ENCODE results near the gene GBF1.

The GBF1 gene

DNA sequence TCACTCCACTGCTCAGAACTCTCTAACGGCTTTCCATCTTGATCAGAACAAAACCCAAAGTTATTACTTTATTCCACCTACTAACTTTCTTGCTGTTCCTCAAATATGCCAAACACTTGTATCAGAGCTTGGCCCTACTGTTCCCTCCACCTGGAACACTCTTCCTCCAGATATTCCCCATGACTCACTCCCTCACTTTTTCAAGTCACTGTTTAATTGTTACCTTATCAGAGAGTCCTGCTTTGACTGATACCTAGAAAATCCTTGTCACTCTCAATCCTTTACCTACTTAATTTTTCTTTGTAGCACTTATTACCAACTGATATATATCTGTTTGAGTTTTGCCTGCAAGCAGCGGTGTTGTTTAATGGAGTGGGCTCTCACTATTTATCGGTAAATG lies 144.6 kb downstream of the GBF1 start:
- in situ Hi-C loops (cut with MboI; ENCODE audit: low sequenced_read_pairs) = no loop called here

DNA sequence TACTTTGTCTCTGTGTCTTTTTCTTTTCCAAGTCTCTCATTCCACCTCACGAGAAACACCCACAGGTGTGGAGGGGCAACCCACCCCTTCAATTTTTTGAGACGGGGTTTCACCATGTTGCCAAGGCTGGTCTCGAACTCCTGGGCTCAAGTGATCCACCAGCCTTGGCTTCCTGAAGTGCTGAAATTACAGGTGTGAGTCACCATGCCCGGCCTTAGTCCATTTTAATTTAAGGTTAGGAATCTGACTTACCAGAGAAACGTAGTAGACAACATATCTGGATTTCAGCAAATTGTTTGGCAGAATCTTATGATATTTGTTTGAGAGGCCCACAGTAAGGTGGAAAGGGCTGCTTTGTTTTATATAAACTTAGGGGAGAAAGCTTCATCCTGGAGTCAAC lies 147.0 kb downstream of the GBF1 start:
- in situ Hi-C loops (cut with MboI; ENCODE audit: low sequenced_read_pairs) = no loop called here

DNA sequence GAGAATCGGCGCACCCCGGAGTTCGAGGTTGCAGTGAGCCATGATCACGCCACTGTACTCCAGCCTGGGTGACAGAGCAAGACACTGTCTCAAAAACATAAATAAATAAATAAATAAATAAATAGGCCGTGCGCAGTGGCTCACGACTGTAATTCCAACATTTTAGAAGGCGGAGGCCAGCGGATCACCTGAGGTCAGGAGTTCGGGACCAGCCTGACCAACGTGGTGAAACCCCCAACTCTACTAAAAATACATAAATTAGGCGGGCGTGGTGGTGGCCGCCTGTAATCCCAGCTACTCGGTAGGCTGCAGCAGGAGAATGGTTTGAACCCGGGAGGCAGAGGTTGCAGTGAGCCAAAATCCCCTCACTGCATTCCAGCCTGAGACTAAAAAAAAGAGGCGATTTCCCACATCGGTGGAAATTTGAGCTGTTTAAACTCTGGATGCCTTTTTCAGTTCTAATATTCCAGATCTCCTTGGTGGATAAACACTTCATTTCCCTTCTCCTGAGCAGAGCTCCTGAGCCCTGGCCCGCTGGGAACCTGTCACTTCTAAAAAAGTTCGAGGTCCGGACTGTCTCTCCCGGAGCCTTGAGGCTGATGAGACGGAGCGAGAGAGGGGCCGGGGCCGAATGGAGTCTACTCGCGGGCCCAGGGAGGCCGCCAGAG lies 148.2 kb downstream of the GBF1 start:
- in situ Hi-C loops (cut with MboI; ENCODE audit: low sequenced_read_pairs) = no loop called here

DNA sequence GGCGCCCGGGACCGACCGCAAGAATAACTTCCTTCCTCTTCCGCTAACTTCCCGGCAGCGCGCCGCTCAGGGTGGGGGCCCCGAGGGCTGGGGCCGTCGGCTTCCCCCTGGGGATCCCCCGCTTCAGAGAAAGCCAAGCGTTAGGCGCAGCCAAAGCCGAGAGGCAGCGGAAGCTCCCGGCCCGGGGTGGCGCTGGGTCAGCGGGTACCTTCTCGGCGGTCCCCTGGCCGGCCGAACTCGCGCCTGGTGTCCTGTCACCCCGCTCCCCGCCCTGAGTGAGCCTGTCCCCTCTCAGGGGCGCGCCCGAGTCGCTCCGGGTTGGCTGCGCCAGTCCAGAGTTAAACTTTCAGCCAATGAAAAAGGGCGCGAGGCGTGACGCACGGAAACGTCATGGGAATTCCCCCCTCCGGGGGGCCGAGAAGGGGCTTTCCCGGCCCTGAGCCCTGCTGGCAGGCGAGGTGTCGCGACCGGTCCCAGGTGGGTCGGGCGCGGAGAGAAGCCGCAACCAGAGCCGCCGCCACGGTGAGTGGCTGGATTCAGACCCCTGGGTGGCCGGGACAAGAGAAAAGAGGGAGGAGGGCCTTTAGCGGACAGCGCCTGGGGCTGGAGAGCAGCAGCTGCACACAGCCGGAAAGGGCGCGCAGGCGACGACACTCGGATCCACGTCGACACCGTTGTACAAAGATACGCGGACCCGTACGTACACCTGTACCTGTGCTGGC lies 148.9 kb downstream of the GBF1 start:
- in situ Hi-C loops (cut with MboI; ENCODE audit: low sequenced_read_pairs) = no loop called here

DNA sequence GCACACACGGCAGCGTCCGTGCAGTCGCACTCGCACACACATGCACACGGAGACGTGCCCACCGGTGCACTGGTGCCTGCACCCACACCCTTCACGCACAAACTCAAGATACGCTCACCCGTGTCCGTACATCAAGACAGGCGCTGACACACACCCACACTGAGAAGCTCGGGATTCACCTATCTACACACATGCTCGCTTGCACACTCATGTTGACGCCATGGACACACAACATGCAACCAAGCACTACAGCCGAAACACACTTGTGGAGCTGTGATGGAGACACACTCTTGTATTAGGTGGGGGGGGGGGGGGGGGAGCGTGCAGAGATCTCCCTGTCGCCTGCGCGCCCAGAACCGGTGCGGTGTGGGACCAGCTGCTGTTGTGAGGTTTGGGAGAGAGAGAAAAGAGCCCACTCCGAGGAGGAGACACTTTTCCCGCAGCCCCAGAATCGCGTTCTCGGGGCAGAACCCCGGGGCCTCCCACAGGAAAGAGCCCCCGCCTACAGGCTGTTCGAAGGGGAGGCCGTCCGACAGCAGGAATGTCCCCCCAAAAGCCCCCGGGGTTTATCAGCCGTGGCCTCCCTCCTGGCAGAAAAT lies 149.6 kb downstream of the GBF1 start:
- in situ Hi-C loops (cut with MboI; ENCODE audit: low sequenced_read_pairs) = no loop called here

DNA sequence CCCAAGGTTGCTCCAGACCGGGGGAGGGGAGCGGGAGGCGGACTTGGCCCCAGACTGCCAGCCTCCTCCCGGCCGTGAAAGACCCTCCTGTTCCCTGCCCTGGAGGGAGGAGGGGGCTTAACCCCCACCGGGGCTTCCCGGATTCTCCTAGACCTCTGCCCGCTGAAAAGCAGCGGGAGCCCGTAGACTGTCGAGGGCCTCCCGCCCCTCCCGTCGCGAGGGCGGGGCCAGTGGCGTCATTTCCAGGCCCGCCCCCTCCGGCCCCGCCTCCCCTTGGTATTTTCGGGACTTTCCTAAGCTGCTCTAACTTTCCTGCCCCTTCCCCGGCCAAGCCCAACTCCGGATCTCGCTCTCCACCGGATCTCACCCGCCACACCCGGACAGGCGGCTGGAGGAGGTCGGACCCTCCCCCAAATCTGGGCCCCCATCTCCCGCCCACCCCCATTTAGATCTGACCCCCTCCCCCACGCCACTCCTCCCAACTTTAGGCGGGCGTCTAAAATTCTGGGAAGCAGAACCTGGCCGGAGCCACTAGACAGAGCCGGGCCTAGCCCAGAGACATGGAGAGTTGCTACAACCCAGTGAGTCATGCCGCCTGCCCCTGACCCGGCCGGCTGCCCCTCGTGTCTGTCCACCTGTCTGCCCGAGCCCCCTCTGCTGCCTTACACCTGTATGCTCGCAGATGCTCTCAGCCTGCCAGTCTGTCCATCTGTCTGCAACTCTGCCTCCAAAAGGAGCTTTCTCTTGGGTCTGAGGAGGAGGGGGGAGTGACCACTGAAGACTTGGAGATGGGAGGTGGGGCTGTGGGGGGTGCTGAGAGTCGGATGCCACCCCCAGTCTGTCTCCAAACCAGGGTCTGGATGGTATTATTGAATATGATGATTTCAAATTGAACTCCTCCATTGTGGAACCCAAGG lies 150.3 kb downstream of the GBF1 start, which contains the start of gene NFKB2:
TSS of gene NFKB2 (plus strand) at position 306 of the 917 bp plus-strand sequence. CDS start at position 561, 255 bp downstream.
- in situ Hi-C loops (cut with MboI; ENCODE audit: low sequenced_read_pairs) = no loop called here

DNA sequence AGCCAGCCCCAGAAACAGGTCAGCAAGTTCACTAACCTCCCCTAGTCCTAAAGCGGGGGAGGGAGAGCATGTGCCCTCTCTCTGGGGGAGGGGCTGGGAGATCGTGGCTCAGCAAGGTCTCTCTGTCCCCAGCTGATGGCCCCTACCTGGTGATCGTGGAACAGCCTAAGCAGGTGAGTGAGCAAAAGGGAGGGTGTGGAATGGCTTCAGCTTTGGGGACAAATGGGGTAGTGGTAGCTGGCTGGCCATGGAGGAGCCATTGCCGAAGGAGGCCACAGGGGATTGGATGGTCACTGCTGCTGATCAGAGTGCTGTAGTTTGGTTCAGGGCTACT lies 151.0 kb downstream of the GBF1 start:
- in situ Hi-C loops (cut with MboI; ENCODE audit: low sequenced_read_pairs) = no loop called here

DNA sequence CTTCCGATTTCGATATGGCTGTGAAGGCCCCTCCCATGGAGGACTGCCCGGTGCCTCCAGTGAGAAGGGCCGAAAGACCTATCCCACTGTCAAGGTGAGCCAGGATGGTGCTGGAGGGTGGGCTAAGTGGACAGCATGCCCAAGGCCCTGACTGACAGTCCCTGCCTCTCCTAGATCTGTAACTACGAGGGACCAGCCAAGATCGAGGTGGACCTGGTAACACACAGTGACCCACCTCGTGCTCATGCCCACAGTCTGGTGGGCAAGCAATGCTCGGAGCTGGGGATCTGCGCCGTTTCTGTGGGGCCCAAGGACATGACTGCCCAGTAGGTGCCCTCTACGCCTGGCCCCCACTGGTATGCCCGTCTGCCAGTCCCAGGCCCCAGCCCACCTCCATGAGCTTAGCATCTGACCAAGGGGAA lies 151.4 kb downstream of the GBF1 start:
- in situ Hi-C loops (cut with MboI; ENCODE audit: low sequenced_read_pairs) = no loop called here

DNA sequence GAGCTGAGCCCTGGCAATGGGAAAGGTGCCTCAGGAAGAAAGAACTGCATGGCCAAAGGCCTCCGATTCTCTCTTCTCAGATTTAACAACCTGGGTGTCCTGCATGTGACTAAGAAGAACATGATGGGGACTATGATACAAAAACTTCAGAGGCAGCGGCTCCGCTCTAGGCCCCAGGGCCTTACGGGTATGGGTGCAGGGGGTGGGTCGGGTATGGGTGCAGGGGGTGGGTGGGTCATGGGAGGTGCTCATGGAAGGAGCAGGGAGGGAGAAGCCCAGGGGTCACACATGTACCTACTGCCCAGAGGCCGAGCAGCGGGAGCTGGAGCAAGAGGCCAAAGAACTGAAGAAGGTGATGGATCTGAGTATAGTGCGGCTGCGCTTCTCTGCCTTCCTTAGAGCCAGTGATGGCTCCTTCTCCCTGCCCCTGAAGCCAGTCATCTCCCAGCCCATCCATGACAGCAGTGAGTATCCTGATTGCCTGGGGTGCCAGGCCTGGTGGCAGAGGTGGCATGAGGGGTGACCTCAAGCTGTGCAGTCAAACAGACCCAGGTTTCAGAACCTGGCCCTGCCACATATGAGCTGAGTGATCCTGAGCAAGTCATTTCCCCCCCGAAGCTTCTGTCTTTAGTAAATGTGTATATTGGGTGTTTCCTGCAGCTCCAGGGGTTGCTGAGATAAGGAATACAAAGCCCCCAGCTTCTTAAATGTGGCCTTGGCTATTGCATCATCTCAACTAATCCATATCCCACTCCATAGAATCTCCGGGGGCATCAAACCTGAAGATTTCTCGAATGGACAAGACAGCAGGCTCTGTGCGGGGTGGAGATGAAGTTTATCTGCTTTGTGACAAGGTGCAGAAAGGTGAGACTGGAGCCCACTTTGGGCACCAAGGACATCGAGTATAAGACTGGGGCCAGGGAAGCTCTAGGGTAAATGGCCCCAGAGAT lies 152.2 kb downstream of the GBF1 start:
- in situ Hi-C loops (cut with MboI; ENCODE audit: low sequenced_read_pairs) = no loop called here

DNA sequence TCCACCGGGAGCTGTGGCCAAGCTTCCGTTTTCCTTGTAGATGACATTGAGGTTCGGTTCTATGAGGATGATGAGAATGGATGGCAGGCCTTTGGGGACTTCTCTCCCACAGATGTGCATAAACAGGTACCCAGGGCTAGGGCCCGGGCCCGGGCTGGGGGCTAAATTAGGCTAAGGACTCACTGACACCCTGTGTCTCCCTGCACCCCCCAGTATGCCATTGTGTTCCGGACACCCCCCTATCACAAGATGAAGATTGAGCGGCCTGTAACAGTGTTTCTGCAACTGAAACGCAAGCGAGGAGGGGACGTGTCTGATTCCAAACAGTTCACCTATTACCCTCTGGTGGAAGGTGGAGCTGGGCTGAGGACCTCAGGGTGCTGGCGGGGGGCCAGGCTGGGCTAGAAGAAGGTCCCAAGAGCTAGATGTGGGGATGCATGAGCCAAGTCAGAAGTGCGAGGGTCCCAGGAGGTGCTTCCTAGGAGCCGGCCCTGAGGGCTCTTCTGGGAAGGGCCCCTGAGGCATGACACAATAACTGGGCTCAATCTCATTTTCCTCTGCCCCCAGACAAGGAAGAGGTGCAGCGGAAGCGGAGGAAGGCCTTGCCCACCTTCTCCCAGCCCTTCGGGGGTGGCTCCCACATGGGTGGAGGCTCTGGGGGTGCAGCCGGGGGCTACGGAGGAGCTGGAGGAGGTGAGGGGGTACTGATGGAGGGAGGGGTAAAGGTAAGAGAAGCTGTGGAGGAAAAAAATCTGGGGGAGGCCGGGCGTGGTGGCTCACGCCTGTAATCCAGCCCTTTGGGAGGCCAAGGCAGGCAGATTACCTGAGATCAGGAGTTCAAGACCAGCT lies 153.1 kb downstream of the GBF1 start:
- in situ Hi-C loops (cut with MboI; ENCODE audit: low sequenced_read_pairs) = no loop called here

DNA sequence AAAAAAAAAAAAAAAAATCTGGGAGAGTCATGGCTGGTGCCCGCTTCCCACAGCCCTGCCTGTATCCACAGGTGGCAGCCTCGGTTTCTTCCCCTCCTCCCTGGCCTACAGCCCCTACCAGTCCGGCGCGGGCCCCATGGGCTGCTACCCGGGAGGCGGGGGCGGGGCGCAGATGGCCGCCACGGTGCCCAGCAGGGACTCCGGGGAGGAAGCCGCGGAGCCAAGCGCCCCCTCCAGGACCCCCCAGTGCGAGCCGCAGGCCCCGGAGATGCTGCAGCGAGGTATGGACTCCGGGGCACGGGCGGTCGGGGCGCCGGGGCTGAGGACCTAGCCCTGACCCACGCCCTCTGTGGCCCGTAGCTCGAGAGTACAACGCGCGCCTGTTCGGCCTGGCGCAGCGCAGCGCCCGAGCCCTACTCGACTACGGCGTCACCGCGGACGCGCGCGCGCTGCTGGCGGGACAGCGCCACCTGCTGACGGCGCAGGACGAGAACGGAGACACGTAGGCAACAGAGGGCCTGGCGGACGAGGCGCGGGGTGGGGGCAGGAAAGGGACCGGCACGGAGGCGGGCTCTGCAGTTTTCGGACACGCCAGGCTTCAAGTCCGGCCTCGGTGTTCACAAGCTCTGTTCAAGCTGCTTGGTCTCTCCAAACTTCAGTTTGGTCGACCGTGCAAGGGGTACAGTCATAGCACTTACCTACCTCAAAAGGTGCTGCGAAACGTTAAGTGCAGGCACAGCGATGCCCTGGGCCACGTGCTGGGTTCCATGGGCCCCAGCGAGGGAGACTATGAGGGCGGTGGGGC lies 154.1 kb downstream of the GBF1 start:
- in situ Hi-C loops (cut with MboI; ENCODE audit: low sequenced_read_pairs) = no loop called here

DNA sequence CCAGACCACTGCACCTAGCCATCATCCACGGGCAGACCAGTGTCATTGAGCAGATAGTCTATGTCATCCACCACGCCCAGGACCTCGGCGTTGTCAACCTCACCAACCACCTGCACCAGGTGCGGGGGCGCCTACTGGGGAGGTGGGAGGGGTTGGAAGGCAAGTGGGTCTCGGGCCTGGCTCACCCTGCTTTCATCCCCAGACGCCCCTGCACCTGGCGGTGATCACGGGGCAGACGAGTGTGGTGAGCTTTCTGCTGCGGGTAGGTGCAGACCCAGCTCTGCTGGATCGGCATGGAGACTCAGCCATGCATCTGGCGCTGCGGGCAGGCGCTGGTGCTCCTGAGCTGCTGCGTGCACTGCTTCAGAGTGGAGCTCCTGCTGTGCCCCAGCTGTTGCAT lies 154.7 kb downstream of the GBF1 start:
- in situ Hi-C loops (cut with MboI; ENCODE audit: low sequenced_read_pairs) = no loop called here

DNA sequence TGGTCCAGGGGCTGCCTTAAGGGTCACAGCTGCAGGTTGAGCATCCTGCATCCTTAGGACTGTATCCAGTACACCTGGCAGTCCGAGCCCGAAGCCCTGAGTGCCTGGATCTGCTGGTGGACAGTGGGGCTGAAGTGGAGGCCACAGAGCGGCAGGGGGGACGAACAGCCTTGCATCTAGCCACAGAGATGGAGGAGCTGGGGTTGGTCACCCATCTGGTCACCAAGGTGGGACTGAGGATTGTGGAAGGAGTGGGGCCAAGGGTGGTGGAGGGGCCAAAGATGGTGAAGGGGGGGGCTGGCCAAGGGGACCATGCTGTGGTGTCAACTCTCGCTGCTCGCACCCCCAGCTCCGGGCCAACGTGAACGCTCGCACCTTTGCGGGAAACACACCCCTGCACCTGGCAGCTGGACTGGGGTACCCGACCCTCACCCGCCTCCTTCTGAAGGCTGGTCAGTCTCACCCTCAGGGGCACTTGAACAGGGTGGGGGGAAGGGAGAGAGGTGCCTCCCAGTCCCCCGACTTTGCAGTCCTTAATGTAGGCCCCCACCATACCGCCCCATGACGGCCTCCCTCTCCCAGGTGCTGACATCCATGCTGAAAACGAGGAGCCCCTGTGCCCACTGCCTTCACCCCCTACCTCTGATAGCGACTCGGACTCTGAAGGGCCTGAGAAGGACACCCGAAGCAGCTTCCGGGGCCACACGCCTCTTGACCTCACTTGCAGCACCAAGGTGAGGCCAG lies 155.4 kb downstream of the GBF1 start:
- in situ Hi-C loops (cut with MboI; ENCODE audit: low sequenced_read_pairs) = no loop called here

DNA sequence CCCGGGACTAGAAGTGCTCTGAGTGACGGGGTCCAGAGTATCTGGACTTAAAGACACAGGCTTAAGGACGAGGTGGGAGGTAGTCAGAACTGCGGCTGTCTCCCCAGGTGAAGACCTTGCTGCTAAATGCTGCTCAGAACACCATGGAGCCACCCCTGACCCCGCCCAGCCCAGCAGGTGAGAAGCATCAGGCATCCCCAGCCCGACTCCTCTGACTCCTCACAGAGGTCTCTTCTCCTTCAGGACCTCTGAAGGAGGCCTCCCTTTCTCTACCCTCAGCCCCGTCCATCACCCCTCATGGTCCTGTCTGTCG lies 156.0 kb downstream of the GBF1 start:
- in situ Hi-C loops (cut with MboI; ENCODE audit: low sequenced_read_pairs) = no loop called here

DNA sequence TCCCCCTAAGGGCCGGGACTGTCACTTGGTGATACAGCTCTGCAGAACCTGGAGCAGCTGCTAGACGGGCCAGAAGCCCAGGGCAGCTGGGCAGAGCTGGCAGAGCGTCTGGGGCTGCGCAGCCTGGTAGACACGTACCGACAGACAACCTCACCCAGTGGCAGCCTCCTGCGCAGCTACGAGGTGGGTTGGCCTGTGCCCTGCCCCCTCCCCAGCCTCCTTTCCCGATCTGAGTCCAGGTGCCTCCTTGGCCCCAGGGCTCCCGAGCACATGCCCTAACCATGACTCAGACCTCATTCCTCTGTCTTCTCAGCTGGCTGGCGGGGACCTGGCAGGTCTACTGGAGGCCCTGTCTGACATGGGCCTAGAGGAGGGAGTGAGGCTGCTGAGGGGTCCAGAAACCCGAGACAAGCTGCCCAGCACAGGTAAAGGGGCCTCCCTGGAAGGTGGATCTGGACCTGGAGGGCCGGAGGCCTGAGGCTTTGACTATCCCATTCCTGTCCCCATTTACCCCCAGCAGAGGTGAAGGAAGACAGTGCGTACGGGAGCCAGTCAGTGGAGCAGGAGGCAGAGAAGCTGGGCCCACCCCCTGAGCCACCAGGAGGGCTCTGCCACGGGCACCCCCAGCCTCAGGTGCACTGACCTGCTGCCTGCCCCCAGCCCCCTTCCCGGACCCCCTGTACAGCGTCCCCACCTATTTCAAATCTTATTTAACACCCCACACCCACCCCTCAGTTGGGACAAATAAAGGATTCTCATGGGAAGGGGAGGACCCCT lies 156.6 kb downstream of the GBF1 start:
- in situ Hi-C loops (cut with MboI; ENCODE audit: low sequenced_read_pairs) = no loop called here

DNA sequence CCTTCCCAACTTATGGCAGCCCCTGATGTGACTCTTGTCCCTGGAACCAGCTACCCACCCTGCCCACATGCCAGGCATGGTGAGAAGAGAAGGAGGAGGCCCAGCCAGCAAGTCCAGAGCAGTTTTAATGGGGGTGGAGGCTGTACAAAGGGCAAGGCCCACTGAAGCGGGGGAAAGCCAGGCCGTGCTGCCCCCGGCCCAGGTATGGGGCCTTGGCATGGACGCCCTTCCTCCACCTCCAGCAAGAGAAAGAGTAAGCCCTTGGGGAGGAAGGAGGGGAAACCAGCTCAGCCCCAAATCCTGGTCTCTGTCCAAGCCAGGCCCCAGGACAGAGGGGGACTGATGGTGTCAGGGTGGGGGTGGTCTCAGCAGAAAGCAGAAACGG lies 157.2 kb downstream of the GBF1 start:
- in situ Hi-C loops (cut with MboI; ENCODE audit: low sequenced_read_pairs) = no loop called here

DNA sequence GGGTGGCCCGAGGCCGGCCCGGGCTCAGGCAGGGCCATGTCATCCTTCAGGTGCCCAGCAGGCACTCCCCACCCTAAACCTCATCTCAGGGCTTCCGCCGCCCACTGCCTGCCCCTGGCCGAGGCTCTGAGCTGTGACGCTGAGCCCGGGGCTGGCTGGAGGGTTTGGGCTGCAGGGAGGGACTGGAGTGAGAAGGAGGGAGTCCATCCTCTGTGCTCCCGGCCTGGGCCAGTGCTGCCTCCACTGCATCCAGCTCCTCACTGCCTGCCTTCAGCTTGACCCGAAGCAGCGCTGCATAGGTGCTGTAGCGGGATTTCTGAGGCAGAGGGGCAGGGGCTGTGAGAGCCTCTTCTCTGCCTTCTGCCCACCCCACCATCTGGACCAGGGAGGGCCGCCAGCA lies 157.8 kb downstream of the GBF1 start:
- in situ Hi-C loops (cut with MboI; ENCODE audit: low sequenced_read_pairs) = no loop called here

All from HL-60/S4 treated with phorbol 12-myristate 13-acetate at 8.2 ng/mL for 4 days and 3 days (cell line).